Right lobe of liver (tissue), 6 donors: Measurements from ENCODE around the gene SFRP2. TPM values are rescaled to one million over a fixed set of nuclear protein-coding genes. Genes with fewer than 3 reads are reported as not detected.

ENCODE experiments used
- ATAC-seq, 4 donors: fragments of 200-7000 bp; cut with Tn5 transposase; one replicate each; pipeline ENCODE4 v1.9.1; 2020; ENCODE audit warnings: mild to moderate bottlenecking in 4 of 4, moderate library complexity in 4 of 4
- DNase-seq, 3 donors: peaks; one replicate each; pipeline ENCODE4 v3.0.0-alpha.2; 2020
- H3K27ac ChIP-seq, 3 donors: fragments of 200-600 bp; one replicate each; pipeline ENCODE4 v1.8.0; 2022
- H3K27me3 ChIP-seq, 2 donors: fragments of 200-600 bp; one replicate each; pipeline ENCODE4 v1.8.0; 2022
- H3K36me3 ChIP-seq, 4 donors: fragments of 200-600 bp; sonication (generic) in 1 of 4; one replicate each; pipeline versions ENCODE4 v1.5.1 to v1.8.0; 2017 to 2022; ENCODE audit warnings: control low read depth in 1 of 4
- H3K4me1 ChIP-seq, 4 donors: fragments of 200-600 bp; sonication (generic) in 1 of 4; one replicate each; pipeline versions ENCODE4 v1.5.1 to v1.8.0; 2017 to 2022; ENCODE audit warnings: control low read depth in 1 of 4
- H3K4me3 ChIP-seq, 3 donors: fragments of 200-600 bp; one replicate each; pipeline ENCODE4 v1.8.0; 2022
- H3K9me3 ChIP-seq, 4 donors: fragments of 200-600 bp; sonication (generic) in 1 of 4; one replicate each; pipeline versions ENCODE4 v1.5.1 to v1.8.0; 2017 to 2022; ENCODE audit warnings: control low read depth in 1 of 4
- CTCF ChIP-seq, 4 donors: fragments of 200-600 bp in 3 of 4; fragments of 450-650 bp in 1 of 4; IDR thresholded peaks; one replicate each; pipeline versions ENCODE4 v1.5.1 to v1.8.0; 2016 to 2022; ENCODE audit warnings: antibody characterized with exemption in 4 of 4, mild to moderate bottlenecking in 2 of 4
- POLR2A ChIP-seq: fragments of 450-650 bp; IDR thresholded peaks from one replicate; pipeline ENCODE4 v1.6.1; 2017; ENCODE audit warnings: antibody characterized with exemption, mild to moderate bottlenecking
- WGBS: methylation state at CpG from one replicate; pipeline ENCODE4 v1.1.6; 2018; ENCODE audit warnings: low coverage, low lambda C conversion rate; ENCODE audit not compliant: insufficient coverage; ENCODE audit errors: missing lambda C conversion rate; 5-methylcytosine and 5-hydroxymethylcytosine counted together
- intact Hi-C, 2 donors: fragments of 100-400 bp; cut with DNase I; formaldehyde crosslinking; loops; one replicate each; pipeline versions ENCODE4 v1.11.2 to v1.14.1; 2022
- total RNA-seq, 6 experiments: library from RNA; depleted of rRNA in 2 of 6; stranded (reverse); fragments of >200 nt in 2 of 6; fragmentation: NEBNext Ultra II Directional in 3 of 6; extraction: Animal tissue kit (Norgen Biotek cat#: 25700) in 3 of 6; gene quantifications; one replicate each; pipeline versions ENCODE4 v1.1.0 to v1.2.4, GENCODE V29; 2016 to 2023
- donor health status: DM: no; HTN: yes; CAD: no.
- donor health status: DM: no; HTN: no; CAD: no.
- donor health status: DM: no; HTN: no; CAD: no.
- donor health status: DM: no; HTN: yes; CAD: no.
- donor health status: DM: no; HTN: yes; CAD: no.

Gene SFRP2
- total RNA-seq, 6 experiments from 2014 or later, result not detected

- peaks cover 22 to 50% of the 10 kb centered on the region in 2 donors for H3K27me3 ChIP-seq
- intact Hi-C loops, result no loop called here
Measured at GRCh38 chr4:153787061-153787560, 1.8 kb downstream of the SFRP2 start.

GRCh38 chr4:153785910-153786721 is 2.8 kb downstream of the SFRP2 start:
- intact Hi-C loops, result no loop called here
- Histone ChIP-seq H3K36me3 (no peaks in the 10 kb centered on the region), H3K27ac (no peak overlapping the region), H3K4me3 (no peak overlapping the region), H3K27me3 (peaks cover 12 to 40% of the 10 kb centered on the region in 2 donors), H3K4me1 (peaks cover 0 to 12% (median 0%) of the 10 kb centered on the region in 4 donors), H3K9me3 (no peaks in the 10 kb centered on the region)
- WGBS, result 0% methylated on average over 2 of the region's 3 CpGs
- DNase-seq (no peak), ATAC-seq (peak; percentile 66 to 75 (median 70))
- TF ChIP-seq POLR2A, result no peak
- TF ChIP-seq CTCF (IDR thresholded peaks at IDR 0.05), result peak; percentile 35 to 52 (median 52)

More at GRCh38 chr4:153787061-153787560, 1.8 kb downstream of the SFRP2 start:
- 36% methylated on average over 1 of the region's 1 CpG for WGBS
- no peak for TF ChIP-seq POLR2A
- no peak for TF ChIP-seq CTCF (IDR thresholded peaks at IDR 0.05)
- H3K36me3 ChIP-seq, result no peaks in the 10 kb centered on the region
- no peak for ATAC-seq
- DNase-seq, result no peak
- H3K27ac ChIP-seq, result no peak overlapping the region
- no peak overlapping the region for H3K4me3 ChIP-seq
- no peaks in the 10 kb centered on the region for H3K9me3 ChIP-seq
- peaks cover 0 to 16% (median 0%) of the 10 kb centered on the region in 4 donors for H3K4me1 ChIP-seq

GRCh38 chr4:153784166-153784699 is 4.7 kb downstream of the SFRP2 start:
- ATAC-seq (no peak), DNase-seq (no peak)
- intact Hi-C loops, result loop anchor here in 1 of 2 donors (5.0 kb wide), 1 partner anchor 298 kb away; no protein-coding TSS in a partner anchor
- peaks cover 0 to 11% (median 0%) of the 10 kb centered on the region in 4 donors for H3K4me1 ChIP-seq
- H3K9me3 ChIP-seq, result no peaks in the 10 kb centered on the region
- no peak overlapping the region for H3K27ac ChIP-seq
- no peak overlapping the region for H3K4me3 ChIP-seq
- 48% methylated on average over 3 of the region's 3 CpGs for WGBS
- peaks cover 9 to 24% of the 10 kb centered on the region in 2 donors for H3K27me3 ChIP-seq
- TF ChIP-seq POLR2A (no peak), CTCF (IDR thresholded peaks at IDR 0.05) (no peak)
- H3K36me3 ChIP-seq, result no peaks in the 10 kb centered on the region

GRCh38 chr4:153782581-153782980 is 6.3 kb downstream of the SFRP2 start:
- Histone ChIP-seq H3K27ac (no peak overlapping the region), H3K4me1 (no peaks in the 10 kb centered on the region), H3K27me3 (peaks cover 0 to 8% of the 10 kb centered on the region in 2 donors), H3K36me3 (no peaks in the 10 kb centered on the region), H3K4me3 (no peak overlapping the region), H3K9me3 (no peaks in the 10 kb centered on the region)
- TF ChIP-seq POLR2A (no peak), CTCF (IDR thresholded peaks at IDR 0.05) (no peak)
- no peak for DNase-seq
- no peak for ATAC-seq
- 93% methylated on average over 1 of the region's 1 CpG for WGBS
- intact Hi-C loops, result loop anchor here in 1 of 2 donors (5.0 kb wide), 1 partner anchor 300 kb away; no protein-coding TSS in a partner anchor
